ENCODE measurements around the gene TBX2.

TBX2 gene

DNA sequence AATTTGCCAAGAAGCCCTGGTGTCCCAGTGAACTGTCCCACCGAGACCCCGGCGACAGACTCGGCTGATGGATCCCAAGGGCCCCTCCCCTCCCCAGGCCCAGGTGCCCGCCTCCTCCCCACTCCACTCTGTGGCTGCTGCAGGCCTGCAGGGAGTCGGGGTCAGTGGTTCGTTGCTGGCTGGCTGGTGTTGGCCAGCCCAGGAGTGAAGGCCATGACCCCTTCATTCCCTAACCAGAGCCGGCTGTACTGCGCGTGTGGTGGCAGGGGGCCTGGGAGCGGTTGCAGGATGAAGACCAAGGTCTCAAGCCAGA lies 9.2 kb upstream of the TBX2 start:
- TF ChIP-seq, protein P1, sequence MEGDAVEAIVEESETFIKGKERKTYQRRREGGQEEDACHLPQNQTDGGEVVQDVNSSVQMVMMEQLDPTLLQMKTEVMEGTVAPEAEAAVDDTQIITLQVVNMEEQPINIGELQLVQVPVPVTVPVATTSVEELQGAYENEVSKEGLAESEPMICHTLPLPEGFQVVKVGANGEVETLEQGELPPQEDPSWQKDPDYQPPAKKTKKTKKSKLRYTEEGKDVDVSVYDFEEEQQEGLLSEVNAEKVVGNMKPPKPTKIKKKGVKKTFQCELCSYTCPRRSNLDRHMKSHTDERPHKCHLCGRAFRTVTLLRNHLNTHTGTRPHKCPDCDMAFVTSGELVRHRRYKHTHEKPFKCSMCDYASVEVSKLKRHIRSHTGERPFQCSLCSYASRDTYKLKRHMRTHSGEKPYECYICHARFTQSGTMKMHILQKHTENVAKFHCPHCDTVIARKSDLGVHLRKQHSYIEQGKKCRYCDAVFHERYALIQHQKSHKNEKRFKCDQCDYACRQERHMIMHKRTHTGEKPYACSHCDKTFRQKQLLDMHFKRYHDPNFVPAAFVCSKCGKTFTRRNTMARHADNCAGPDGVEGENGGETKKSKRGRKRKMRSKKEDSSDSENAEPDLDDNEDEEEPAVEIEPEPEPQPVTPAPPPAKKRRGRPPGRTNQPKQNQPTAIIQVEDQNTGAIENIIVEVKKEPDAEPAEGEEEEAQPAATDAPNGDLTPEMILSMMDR (IDR thresholded peaks at IDR 0.05; ENCODE audit: insufficient read depth, low read depth, low read length, missing control alignments) = no peak
- no peak for DNase-seq (ENCODE audit: low read depth)
- no peak overlapping the region for H3K4me3 ChIP-seq (ENCODE audit: low read length)

DNA sequence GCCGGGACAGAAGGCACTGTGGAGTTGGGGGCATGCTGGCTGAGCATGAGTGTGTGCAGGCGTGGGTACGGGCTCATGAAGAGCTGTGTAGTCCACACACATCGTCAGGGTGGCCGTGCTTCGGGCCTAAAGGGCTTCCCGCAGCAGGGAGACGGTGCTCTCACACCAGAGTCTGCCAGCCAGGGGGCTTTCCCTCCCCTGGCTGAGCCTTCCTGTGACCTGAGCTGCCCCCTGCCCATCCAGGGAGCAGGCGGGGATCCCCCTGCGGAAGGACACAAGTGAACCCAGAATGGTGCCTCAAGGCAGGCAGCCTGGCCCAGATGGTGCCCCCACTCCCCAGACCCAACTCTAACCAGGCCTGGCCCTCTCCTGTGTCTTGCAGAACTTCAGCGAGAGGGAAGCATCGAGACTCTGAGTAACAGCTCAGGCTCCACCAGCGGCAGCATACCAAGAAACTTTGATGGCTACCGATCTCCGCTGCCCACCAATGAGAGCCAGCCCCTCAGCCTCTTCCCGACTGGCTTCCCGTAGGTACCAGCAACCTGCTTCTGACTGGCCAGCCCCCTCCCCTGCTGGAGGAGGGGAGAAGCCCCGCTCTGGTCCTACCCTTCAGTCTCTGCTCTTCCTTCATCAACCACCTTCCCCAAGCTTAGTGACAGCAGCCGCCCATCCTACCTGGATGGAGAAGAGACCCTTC lies 7.9 kb upstream of the TBX2 start:
- TF ChIP-seq, protein P1 (IDR thresholded peaks at IDR 0.05; ENCODE audit: insufficient read depth, low read depth, low read length, missing control alignments) = no peak
- H3K4me3 ChIP-seq (ENCODE audit: low read length) = no peak overlapping the region
- DNase-seq (ENCODE audit: low read depth) = no peak

DNA sequence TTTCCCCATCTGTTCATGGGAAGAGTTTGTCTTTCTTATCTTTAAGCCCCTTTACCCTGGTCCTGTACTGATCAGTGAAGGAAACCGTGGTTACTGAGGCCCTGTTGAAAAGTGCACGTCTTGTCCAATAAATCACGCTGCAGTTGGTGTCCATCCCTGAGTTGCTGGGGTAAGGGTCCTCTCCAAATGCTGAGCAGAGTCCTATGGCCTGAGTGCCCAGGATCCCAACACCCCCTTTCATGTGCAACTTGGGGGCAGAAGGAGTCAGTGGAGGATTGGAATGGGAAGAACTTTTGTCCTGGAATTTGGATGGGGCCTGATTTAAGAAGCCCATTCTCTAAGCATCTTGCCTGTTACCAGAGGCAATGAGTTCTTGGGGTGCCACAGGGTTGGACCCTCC lies 7.0 kb upstream of the TBX2 start:
- no peak for DNase-seq (ENCODE audit: low read depth)
- no peak overlapping the region for H3K4me3 ChIP-seq (ENCODE audit: low read length)
- TF ChIP-seq, protein P1 (IDR thresholded peaks at IDR 0.05; ENCODE audit: insufficient read depth, low read depth, low read length, missing control alignments) = no peak

DNA sequence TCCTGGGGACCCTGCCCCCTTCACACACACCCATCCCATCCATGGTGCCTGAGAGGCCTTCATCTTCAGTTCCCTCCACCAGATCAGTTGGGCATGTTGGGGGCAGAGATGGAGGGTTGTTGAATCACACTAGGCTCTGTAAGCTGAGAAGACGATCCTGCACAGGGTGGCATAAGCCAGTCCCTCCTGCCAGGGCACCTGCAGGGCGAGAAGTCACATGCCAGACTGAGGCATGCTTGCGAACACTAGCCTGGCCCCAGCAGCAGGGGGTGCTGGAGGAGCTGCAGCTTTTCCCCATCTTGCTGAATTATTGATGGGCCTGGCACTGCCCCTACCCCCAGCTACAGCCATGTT lies 6.1 kb upstream of the TBX2 start:
- DNase-seq (ENCODE audit: low read depth) = peak; percentile 60
- no peak overlapping the region for H3K4me3 ChIP-seq (ENCODE audit: low read length)
- TF ChIP-seq, protein P1 (IDR thresholded peaks at IDR 0.05; ENCODE audit: insufficient read depth, low read depth, low read length, missing control alignments) = peak; percentile 42

DNA sequence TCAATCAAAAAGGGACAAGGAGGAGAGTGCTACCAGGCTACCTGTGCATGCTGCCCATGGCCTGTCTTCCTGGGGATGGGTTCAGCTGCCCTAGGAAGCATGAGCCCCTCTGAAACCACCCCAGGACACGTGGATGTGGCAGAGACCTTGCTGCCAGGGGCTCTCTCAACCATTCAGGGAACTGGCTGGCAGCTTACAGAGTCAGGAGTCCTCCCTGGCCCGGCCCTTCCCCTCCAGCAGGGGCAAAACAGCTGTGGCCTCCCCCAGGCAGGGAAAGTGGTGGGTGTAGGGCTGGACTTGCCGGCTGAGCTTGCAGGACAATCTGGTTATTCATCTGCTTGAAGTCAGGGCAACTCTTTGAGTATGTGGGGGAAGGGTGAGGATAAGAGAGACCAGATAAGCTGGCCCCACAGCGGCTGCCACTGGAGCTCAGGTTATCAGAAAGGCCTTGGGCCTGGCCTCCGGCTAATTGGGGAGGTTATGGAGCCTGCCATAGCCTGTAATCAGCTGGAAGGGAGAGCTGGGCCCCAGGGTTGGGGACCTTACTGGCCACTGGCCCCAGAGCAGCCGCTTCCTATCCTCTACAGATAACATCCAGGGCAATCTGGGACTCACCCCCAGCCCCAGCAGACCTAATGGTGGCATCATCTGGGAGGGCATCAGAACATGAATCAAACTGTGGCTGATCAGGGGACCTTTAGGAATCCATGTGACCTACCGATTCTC lies 5.6 kb upstream of the TBX2 start:
- TF ChIP-seq, protein P1 (IDR thresholded peaks at IDR 0.05; ENCODE audit: insufficient read depth, low read depth, low read length, missing control alignments) = no peak
- DNase-seq (ENCODE audit: low read depth) = no peak

DNA sequence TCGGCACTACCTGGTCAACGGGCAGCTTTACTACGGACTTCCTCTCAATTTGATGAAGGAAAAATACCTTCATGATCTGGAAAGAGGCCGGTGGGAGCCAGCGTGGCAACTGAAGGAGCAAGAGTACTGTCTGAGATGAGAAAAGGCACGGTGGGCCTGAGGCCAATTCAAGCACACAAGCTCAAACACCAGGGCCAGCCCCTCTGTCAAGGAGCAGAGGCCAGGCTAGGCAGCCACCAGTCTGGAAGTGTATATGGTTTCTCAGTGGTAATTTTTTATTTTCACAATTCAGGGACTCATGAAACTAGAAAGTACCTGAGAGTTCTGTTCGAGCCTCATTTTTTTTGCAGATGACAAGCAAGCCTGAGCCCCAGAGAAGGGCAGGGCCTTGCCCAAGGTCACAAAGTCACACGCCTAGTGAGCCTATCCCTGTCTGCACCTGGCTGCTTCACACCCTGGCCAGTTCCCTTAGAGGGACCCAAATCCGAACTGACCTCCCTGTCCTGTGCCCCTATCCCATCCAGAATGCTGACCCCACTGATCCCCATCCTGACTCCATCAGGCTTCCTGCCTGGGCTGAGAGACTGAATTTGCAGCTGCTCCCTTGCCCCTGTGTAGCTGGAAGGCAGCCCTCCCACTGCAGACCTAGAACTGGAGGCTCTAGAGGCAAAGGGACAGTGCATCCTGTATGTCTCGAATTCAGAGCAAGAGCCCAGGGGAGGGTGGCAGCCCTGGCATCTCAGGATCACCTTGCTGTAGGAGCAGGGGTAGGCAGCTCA lies 4.8 kb upstream of the TBX2 start:
- TF ChIP-seq, protein P1 (IDR thresholded peaks at IDR 0.05; ENCODE audit: insufficient read depth, low read depth, low read length, missing control alignments) = no peak
- no peak for DNase-seq (ENCODE audit: low read depth)
- no peak overlapping the region for H3K4me3 ChIP-seq (ENCODE audit: low read length)

More for the DNA sequence above, 5.6 kb upstream of the TBX2 start:
- H3K4me3 ChIP-seq (ENCODE audit: low read length) = no peak overlapping the region

All from epithelial cell of esophagus (primary cell).